PC-9 (cell line): ENCODE results near the gene SYT3.

Experiments
- EZH2 ChIP-seq: fragments of 200-600 bp; sonication (generic); IDR thresholded peaks from 2 replicates; pipeline ENCODE4 v1.8.0; 2017; ENCODE audit warnings: antibody characterized with exemption, low read depth
- TF ChIP-seq, protein P1 (sequence below): fragments of 200-600 bp; sonication (generic); conservative IDR thresholded peaks from 2 replicates; pipeline ENCODE4 v1.6.1; 2017; ENCODE audit warnings: mixed run types, antibody characterized with exemption, mild to moderate bottlenecking, moderate library complexity

DNA sequence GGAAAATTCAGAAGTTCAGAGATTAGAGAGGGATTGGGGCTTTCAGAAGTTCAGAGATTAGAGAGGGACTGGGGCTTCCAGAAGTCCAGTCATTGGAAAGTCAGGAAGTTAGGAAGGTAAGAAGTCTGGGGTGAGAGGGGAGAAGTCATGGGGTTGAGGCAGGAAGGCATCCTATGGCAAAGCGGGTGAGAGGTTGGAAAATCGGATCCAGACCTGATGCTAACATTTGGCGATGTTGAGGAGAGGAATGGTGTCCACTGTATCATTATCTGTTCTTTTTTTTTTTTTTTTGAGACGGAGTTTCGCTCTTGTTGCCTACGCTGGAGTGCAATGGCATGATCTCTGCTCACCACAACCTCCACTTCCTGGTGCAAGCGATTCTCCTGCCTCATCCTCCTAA is 11.1 kb downstream of the SYT3 start:
- TF ChIP-seq, protein P1, sequence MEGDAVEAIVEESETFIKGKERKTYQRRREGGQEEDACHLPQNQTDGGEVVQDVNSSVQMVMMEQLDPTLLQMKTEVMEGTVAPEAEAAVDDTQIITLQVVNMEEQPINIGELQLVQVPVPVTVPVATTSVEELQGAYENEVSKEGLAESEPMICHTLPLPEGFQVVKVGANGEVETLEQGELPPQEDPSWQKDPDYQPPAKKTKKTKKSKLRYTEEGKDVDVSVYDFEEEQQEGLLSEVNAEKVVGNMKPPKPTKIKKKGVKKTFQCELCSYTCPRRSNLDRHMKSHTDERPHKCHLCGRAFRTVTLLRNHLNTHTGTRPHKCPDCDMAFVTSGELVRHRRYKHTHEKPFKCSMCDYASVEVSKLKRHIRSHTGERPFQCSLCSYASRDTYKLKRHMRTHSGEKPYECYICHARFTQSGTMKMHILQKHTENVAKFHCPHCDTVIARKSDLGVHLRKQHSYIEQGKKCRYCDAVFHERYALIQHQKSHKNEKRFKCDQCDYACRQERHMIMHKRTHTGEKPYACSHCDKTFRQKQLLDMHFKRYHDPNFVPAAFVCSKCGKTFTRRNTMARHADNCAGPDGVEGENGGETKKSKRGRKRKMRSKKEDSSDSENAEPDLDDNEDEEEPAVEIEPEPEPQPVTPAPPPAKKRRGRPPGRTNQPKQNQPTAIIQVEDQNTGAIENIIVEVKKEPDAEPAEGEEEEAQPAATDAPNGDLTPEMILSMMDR = no peak
- no peak for TF ChIP-seq EZH2
